ENCODE measurements around the gene AMBP.
A peak's percentile ranks its signal among the peaks of the same experiment; 100 is the strongest.

The AMBP gene

GRCh38 chr9:114112778-114113584 is 34.9 kb upstream of the AMBP start:
- no peak for DNase-seq (ENCODE audit: low spot score)

- DNase-seq (ENCODE audit: low spot score), result no peak
Measured at GRCh38 chr9:114112325-114112724, 34.2 kb upstream of the AMBP start.

- no peak for DNase-seq (ENCODE audit: low spot score)
Measured at GRCh38 chr9:114110180-114110579, 32.1 kb upstream of the AMBP start.

- DNase-seq (ENCODE audit: low spot score), result no peak
Measured at GRCh38 chr9:114109124-114109523, 31.0 kb upstream of the AMBP start.

- peak; percentile 94 for DNase-seq (ENCODE audit: low spot score)
Measured at GRCh38 chr9:114108016-114108833, 30.1 kb upstream of the AMBP start.

- no peak for DNase-seq (ENCODE audit: low spot score)
Measured at GRCh38 chr9:114107286-114108001, 29.3 kb upstream of the AMBP start.

GRCh38 chr9:114105236-114105635 is 27.1 kb upstream of the AMBP start:
- no peak for DNase-seq (ENCODE audit: low spot score)

GRCh38 chr9:114102484-114102883 is 24.4 kb upstream of the AMBP start:
- no peak for DNase-seq (ENCODE audit: low spot score)

- no peak for DNase-seq (ENCODE audit: low spot score)
Measured at GRCh38 chr9:114100536-114100935, 22.4 kb upstream of the AMBP start.

- DNase-seq (ENCODE audit: low spot score), result peak; percentile 63
Measured at GRCh38 chr9:114099669-114100270, 21.7 kb upstream of the AMBP start.

- DNase-seq (ENCODE audit: low spot score), result peak; percentile 65
Measured at GRCh38 chr9:114098936-114099668, 21.0 kb upstream of the AMBP start, which contains the start of gene KIF12. KIF12 (minus strand) TSS chr9:114099292; CDS start chr9:114099276, 16 bp downstream.

- peak; percentile 92 for DNase-seq (ENCODE audit: low spot score)
Measured at GRCh38 chr9:114098021-114098935, 20.2 kb upstream of the AMBP start.

GRCh38 chr9:114097613-114098020 is 19.5 kb upstream of the AMBP start:
- no peak for DNase-seq (ENCODE audit: low spot score)

- no peak for DNase-seq (ENCODE audit: low spot score)
Measured at GRCh38 chr9:114096866-114097612, 18.9 kb upstream of the AMBP start.

- DNase-seq (ENCODE audit: low spot score), result no peak
Measured at GRCh38 chr9:114096041-114096511, 18.0 kb upstream of the AMBP start.

GRCh38 chr9:114094971-114095370 is 16.9 kb upstream of the AMBP start:
- no peak for DNase-seq (ENCODE audit: low spot score)

- no peak for DNase-seq (ENCODE audit: low spot score)
Measured at GRCh38 chr9:114093761-114094505, 15.8 kb upstream of the AMBP start.

- DNase-seq (ENCODE audit: low spot score), result no peak
Measured at GRCh38 chr9:114093031-114093471, 15.0 kb upstream of the AMBP start.

GRCh38 chr9:114092336-114092735 is 14.2 kb upstream of the AMBP start:
- no peak for DNase-seq (ENCODE audit: low spot score)
